GM18519 (cell line): ENCODE results near the gene PTPRN2.

Source experiments
- ATAC-seq: cut with Tn5 transposase; IDR thresholded peaks from one replicate; pipeline ENCODE4 v1.9.1; 2021; ENCODE audit warnings: mild to moderate bottlenecking, moderate library complexity; ENCODE audit not compliant: unreplicated experiment, low FRiP score

The PTPRN2 gene

GRCh38 chr7:158603773-158604755 is 16.4 kb upstream of the PTPRN2 start:
- ATAC-seq: no peak

GRCh38 chr7:158602905-158603772 is 15.5 kb upstream of the PTPRN2 start:
- ATAC-seq: no peak

GRCh38 chr7:158602041-158602440 is 14.4 kb upstream of the PTPRN2 start:
- no peak for ATAC-seq

- ATAC-seq: no peak
These were observed 13.5 kb upstream of the PTPRN2 start for GRCh38 chr7:158601090-158601489.

- ATAC-seq: no peak
These were observed 9.1 kb upstream of the PTPRN2 start for GRCh38 chr7:158596745-158597144.

- no peak for ATAC-seq
These were observed 8.7 kb upstream of the PTPRN2 start for GRCh38 chr7:158596309-158596708.

- no peak for ATAC-seq
These were observed 7.4 kb upstream of the PTPRN2 start for GRCh38 chr7:158595068-158595467.

GRCh38 chr7:158592541-158592940 is 4.9 kb upstream of the PTPRN2 start:
- no peak for ATAC-seq

- no peak for ATAC-seq
These were observed 4.3 kb upstream of the PTPRN2 start for GRCh38 chr7:158591944-158592343.

- no peak for ATAC-seq
These were observed 2.5 kb upstream of the PTPRN2 start for GRCh38 chr7:158590181-158590530.

- no peak for ATAC-seq
These were observed 2.0 kb upstream of the PTPRN2 start for GRCh38 chr7:158589653-158590052.

- no peak for ATAC-seq
These were observed 1.3 kb upstream of the PTPRN2 start for GRCh38 chr7:158588878-158589442.

GRCh38 chr7:158588085-158588877 is 658 bp upstream of the PTPRN2 start:
- ATAC-seq: no peak

GRCh38 chr7:158586499-158587161 is 993 bp downstream of the PTPRN2 start:
- ATAC-seq: no peak

GRCh38 chr7:158585721-158586498 is 1.7 kb downstream of the PTPRN2 start:
- no peak for ATAC-seq

GRCh38 chr7:158584407-158584806 is 3.2 kb downstream of the PTPRN2 start:
- ATAC-seq: no peak

GRCh38 chr7:158583810-158584209 is 3.8 kb downstream of the PTPRN2 start:
- no peak for ATAC-seq

GRCh38 chr7:158583143-158583542 is 4.5 kb downstream of the PTPRN2 start:
- no peak for ATAC-seq

- no peak for ATAC-seq
These were observed 5.5 kb downstream of the PTPRN2 start for GRCh38 chr7:158582089-158582456.
